HG02571 (cell line): ENCODE data around the gene USP34.
"Not testable (repeated sequence)": the region's sequence is repeated elsewhere in the genome, so short reads cannot be mapped to it uniquely, and the experiment has no call there.

Experiments
- ATAC-seq: cut with Tn5 transposase; IDR thresholded peaks from one replicate; pipeline ENCODE4 v1.9.1; 2021; ENCODE audit warnings: mild to moderate bottlenecking, moderate library complexity; ENCODE audit not compliant: unreplicated experiment

USP34 gene

DNA sequence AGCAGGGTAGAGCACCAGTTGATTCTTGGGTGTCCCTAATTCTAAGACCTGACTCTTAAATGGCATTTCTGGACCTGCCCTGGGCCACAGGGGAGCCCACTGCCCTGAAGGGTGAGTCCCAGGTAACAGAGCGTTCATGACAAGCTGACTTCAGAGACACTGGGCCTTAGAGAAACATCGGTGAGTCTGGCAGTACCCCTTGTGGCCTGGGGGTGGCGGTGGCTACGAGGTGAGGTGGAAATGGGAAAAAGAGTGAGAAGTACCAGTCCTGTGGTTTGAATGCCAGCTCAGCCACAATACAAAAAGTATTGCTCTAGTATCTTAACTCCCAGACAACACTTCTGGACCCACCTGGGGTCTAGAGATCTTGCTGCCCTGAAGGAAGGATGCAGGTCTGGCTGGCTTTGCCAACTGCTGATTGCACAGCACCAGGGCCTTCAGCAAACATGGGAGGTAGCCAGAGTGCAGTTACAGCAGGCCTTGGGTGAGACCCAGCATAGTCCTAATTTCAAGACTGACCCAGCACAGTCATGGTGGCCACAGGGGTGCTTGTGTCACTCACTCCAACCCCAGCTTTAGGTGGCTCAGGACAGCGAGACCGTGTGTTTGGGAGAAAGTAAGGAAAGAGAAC, 44.5 kb downstream of the USP34 start:
- peak; percentile 58 for ATAC-seq

DNA sequence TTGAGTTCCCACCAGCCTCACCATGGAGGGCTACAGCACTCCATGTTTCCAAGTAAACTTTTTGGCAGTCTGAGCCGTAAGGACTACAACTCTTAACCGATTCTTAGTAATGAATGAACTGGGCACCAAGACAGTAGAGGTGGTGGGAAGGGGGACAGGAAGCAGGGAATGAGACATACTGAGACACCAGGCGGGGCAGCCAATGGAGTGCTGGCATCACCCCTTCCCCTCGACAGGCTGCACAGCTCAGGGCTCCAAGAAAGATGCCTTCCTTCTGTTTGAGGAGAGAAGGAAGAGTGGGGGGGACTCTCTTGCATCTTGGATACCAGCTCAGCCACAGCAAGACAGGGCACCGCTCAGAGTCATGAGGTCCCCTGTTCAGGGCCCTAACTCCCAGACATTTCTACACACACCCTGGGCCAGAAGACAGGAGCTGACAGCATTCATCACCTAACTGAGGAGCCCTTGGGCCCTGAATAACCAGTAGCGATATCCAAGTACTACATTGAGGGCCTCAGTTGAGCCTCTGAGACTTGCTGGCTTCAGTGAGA, 45.2 kb downstream of the USP34 start:
- peak; percentile 3 for ATAC-seq

DNA sequence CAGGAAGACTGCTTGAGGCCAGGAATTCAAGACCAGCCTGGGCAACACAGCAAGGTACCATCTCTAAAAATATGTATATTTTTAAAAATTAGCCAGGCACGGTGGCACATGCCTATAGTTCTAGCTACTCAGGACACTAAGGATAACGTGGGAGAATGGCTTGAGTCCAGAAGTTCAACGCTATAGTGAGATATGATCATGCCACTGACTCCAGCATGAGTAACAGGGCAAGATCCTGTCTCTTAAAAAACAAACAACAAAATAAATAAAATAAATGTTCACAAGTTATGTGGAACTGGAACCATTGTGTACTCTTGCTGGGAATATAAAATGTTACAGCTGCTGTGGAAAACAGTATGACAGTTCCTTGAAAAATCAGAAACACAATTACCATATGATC, 47.2 kb downstream of the USP34 start:
- ATAC-seq = no peak

DNA sequence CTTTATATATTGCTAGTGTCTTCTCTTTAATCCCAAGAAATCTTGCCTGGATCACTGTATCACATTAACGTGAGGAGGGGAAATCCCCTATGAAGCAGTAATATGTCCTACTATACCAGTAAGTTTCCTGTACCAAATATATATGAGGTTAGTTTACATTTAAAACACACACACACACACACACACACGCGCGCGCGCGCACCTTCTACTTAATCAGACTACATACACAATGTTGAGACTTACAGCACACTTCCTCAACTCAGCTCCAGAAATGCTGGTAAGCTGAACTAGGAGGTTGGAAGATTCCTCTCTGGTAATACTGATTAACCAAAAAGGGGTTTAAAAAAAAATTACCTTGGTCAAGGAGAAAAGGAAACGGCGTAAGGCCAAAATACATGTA, 49.3 kb downstream of the USP34 start:
- ATAC-seq = no peak

DNA sequence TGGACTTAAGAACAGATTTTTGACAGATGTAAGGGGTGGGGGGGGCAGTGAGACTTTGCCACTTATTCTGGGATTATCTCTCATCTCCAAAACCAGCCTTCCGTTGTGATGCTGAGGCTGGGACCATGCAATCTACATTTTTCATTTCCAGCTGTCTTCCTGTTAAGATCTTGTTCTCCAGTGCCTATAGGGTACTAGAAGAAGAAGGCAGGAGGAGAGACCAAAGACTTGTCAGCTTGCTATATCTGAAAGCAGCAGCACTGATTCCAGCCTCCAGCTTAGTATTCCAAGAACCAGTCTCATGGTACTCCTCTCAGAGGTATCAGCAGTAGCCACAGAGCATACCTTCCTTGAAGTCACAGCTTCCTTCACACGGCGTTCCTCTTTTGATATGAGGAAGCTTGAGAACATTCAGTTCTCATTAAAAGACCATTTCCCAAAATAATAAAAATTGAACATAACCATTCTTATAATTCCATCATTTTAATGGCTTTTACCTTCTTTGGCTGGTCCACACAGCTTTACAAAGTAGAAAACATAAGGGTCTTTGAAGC, 49.8 kb downstream of the USP34 start:
- ATAC-seq = no peak

DNA sequence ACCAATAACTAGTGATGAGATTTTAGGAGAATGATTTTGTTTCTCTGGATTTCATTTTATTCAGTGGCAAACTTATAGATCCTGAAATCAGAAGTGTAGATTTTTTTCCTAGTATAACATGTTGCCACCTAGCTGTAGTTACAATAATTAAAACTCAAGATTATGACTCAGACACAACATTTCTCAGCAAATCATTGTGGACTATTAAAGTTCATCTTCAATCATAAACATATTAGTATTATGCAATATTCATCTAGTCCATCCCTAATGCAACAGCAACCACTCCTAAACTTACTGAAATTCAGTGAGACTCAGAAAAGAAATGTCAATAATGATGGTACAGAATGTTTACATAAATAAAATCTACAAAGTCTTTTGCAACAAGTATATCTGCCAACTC, 51.3 kb downstream of the USP34 start:
- no peak for ATAC-seq

DNA sequence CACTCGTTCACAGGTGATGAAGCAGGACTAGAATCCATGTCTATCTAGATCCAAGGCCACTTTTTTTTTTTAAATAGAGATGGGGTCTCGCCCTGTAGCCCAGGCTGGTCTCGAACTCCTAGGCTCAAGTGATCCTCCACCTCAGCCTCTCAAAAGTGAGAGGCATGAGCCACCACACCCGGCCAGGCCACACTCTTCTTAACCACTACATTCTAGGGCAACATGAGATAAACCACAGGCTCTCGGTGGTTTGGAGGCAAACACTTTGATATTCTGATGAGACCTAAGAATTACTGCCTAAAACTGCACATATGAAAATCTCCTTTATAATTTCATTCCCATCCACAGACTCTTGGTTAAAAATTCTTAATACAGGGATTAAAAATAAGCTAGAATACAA, 51.8 kb downstream of the USP34 start:
- ATAC-seq = no peak

DNA sequence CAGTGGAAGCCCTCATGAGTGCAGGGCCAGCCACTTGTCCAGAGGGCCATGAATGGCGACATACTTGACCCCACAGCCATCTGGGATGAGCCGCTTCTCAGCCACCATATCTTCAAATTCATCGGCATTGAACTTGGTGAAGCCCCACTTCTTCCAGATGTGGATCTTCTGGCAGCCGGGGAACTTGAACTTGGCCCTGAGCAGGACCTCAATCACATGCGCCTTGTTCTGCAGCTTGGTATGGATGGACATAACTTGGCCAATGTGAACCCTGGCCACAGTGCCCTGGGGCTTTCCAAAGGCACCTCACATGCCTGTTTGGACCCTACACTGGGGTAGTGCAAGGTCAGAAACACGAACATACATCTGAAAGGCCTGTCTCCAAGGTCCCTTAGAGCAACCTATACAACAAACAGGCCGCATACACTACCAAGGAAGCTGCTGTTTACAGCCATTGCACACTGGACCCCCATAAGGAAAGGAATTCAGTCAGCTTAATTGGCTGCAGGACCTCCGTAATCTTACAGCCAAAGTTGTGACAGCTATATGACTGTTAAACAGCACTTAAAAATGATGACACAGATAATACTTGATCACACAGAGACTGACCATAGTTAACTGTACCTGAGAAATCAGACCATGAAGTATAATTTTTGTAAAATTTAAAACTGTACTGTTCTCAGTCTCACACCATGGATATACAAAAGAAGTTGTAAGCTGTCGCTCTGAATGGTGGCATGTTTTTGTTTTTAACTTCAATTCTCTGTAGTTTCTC, 53.8 kb downstream of the USP34 start:
- no peak for ATAC-seq

DNA sequence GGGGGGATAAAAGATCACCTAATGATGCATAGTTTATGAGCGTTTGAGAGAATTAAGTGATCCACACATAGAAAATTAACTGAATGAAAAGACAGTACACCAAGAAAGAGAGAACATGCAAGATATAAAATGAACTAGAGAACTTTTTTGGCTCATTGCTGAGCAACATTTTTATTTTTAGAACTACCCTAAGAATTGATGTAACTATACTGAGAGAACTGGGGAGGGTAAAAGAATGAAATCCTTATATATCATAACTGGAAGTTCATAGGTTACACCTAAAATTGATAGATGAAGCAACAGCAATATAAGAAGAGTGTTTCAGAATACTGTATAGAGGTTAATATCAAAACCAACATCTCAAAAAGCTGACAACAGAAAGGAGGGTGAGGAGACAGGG, 55.6 kb downstream of the USP34 start:
- ATAC-seq = no peak

DNA sequence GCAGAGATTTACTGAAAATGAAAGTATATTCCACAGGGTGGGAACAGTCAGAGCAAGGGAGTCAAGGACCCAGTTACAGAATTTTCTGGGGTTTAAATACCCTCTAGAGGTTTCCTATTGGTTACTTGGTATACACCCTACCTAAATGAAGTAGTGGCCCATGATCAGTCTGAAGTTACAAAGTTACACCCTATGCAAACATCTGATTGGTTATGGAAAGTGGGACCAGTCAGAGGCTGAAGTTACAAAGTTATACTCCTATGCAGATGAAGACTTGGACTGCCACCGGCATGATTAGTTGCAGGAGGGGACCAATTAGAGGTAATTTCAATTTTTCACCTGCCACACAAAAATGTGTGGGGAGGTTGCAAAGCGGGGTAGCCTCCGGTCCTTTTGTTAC, 56.2 kb downstream of the USP34 start:
- ATAC-seq = no peak

DNA sequence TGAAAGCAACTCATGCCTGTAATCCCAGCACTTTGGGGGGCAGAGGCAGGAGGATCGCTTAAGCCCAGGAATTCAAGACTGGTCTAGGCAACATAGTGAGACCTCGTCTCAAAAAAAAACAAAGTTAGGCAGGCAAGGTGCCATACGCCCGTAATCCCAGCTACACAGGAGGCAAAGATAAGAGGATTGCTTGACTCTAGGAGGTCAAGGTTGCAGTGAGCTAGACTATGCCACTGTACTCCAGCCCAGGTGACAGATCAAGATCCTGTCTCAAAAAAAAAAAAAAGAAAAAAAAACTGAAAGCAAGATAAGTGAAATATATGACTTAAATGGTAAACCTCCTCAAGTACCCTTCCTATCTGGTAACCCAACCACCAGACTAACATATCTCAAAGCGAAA, 59.8 kb downstream of the USP34 start:
- no peak for ATAC-seq

DNA sequence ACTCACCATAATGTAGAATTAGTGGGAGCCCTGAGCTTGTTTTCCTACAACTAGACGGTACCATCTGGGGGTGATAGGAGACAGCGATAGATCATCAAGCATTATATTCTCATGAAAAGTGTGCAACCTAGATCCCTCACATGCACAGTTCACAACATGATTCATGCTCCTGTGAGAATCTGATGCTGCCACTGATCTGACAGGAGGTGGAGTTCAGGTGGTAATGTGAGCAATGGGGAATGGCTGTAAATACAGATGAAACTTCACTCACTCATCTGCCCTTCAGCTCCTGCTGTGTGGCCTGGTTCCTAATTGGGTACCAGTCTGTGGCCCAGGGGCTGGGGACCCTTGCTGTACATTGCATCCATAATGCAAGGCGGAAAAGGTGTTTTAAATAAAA, 60.7 kb downstream of the USP34 start:
- ATAC-seq = no peak

DNA sequence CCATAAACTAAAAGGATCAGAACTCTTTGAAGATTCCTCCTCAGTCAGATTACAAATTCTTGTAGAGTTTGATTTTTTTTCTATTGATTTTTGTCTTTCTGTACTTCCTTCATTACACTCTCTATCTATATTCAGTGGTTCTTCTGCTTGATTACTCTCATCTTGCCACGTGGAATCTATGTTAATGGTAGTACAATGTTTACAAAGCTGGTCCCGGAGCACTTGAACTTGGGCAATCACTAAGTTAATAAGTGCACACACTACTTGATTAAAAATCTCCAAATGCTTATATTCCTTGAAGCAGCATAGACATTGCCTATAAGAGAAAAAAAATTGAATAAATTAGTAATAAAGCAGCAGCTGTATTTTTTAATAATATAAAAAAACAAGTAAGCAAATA, 65.1 kb downstream of the USP34 start:
- ATAC-seq = no peak

DNA sequence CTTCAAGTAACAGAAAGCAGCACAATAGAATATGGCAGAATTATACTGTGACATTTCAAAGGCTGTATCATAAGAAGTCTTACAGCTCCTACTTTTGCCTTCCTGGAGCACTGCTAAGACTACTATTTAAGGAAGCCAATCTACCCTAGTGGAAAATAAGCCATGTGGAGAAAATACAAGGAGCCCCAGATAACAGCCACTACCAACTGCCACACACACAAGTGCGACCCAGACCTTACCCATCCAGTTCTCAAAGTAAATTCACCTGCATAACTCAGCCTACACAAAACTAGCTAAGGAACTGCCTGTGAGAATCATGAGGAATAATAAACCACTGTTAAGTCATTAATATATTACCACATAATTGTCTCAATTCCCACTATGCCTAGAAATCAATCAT, 66.4 kb downstream of the USP34 start:
- no peak for ATAC-seq

DNA sequence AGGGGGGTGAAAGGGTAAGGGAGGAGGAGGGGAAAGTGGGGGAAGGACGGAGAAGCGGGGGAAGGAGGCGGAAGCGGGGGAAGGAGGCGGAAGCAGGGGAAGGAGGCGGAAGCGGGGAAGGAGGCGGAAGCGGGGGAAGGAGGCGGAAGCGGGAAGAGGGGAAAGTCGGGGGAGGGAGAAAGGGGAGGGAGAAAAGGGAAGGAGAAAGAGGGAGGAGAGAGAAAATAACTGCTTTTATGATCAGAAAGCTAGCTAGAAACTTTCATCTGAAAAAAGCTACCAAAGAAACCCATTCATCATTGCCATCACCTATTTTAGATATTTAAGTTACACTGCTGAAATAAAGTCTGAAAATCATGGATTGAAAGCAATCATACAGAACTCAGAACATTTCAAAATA, 72.5 kb downstream of the USP34 start:
- ATAC-seq = no peak

DNA sequence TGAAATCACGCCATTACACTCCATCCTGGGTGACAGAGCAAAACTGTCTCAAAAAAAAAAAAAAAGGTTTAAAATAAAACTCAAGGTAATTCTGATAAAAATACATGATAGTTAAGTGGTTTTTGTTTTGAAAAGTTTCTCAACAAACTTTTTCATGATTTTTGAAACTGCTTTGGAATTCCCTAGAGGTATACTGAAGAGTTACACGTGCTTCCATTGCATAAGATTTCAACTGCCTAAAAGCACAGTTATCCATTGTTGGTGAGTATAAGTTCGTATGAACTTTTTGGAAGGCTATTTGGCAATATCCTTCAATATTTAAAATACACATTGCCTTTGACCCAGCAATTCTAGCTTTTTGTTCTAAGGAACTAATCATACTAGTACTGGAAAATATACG, 74.9 kb downstream of the USP34 start:
- no peak for ATAC-seq

DNA sequence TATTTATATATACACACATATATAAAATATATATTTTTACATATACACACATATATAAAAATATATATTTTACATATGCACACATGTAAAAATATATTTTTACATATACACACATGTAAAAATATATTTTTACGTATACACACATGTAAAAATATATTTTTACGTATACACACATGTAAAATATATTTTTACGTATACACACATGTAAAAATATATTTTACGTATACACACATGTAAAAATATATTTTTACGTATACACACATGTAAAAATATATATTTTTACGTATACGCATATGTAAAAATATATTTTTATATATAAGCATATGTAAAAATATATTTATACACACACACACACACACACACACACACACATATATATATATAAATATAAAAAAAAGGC, 83.3 kb downstream of the USP34 start:
- not testable (repeated sequence) for ATAC-seq

DNA sequence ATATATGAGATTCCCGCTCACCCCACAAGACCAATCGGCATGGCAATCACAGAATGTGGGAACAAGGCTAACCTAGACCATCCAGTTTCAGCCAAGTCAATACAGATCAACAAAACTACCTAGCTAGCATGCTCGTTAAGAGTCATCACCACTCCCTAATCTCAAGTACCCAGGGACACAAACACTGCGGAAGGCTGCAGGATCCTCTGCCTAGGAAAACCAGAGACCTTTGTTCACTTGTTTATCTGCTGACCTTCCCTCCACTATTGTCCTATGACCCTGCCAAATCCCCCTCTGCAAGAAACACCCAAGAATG, 90.0 kb downstream of the USP34 start:
- ATAC-seq = not testable (repeated sequence)

DNA sequence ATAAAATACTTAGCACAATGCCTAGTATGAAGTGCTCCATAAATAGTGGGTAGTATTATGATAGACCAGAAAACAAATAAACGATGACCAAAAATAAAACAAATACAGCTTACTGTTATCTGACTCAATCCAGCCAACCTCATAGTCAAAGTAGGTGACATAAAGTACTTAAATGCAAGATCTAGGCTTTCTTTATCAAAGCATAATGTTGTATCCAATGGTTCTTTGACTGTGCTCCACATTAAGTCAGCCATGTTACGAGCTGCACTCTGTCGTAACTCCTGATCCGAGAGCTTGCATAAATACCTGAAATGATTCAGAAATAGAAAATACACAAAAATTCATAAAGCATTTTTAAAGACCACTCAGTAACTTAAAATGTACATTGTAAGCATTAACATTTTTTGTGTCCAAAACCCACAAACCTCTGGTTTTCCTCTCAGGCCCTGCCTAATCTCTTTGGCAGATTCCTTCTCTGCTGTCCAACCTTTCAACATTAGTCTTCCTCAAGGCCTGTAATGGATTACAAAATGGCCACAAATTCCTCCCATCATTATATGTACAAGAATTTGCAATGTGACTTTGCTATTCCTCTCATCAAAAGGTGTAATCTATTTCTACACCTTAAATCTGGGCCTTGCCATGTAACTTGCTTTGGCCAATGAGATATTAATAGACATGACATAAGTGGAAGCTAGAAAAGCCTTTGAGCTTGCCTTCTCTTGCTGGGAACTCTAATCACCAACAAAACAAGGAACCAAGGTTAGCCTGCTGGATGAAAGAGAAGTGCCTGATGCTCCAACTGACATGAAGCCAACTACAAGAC, 90.6 kb downstream of the USP34 start:
- ATAC-seq = no peak

DNA sequence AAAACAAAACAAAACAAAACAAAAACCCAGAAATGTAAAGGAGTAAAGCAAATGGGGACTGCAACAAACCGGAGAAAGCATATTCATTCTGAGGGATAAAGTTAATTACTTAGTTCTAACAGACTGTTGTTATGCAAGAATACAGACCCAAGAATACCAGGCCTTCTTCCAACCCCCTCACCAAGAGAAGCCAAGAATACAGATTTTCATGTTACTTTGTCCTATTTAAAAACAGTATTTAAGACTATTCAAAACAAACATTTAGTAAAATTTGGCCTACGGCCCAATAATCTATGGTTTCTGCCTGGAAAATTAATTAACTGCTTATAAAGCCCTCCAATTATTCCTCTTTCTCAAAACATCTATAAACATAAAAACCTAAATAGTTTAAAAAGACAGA, 91.4 kb downstream of the USP34 start:
- ATAC-seq = no peak

DNA sequence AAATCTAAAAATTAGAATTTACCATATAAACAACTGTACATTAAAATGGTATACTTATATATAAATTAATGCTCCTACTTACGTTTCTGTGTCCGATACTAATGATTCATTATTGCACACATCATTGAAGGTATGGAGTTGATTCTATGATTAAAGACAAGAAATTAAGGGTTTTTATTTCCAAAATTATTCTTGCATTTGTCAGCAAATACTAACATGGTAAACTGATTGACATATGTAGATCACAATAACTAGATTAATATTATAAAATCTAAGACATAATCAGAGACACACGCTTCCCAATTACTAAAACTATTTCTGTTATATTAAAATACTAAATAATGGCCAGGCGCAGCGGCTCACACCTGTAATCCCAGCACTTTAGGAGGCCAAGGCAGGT, 92.6 kb downstream of the USP34 start:
- no peak for ATAC-seq

DNA sequence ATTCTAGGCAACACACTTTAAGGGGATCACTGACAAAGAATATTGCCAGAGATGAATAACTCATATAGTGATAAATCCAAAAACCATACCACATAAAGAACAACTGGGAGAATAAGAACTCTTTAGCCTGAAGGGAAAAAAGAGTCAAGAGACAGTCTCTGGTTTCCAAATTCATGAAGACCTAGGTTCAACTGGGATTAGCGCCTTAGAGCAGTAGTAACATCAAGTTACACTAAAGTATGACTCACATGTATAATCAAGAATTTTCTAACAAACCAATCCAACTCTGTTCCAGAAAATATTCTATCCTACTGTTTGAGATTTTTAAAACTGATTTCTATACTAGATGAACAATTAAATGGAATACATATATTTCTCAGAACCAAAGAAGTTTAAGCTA, 93.8 kb downstream of the USP34 start:
- ATAC-seq = no peak
